GM10266 (cell line): ENCODE results near the gene SDSL.

ENCODE experiments used
- DNase-seq: peaks from one replicate; pipeline ENCODE4 v3.0.0; 2012; ENCODE audit errors: extremely low spot score
- TF ChIP-seq, protein P1 (sequence below): IDR thresholded peaks from 2 replicates; pipeline ENCODE4 v1.5.1; 2012; ENCODE audit warnings: mild to moderate bottlenecking, low read depth; ENCODE audit not compliant: control insufficient read depth, insufficient read depth; ENCODE audit errors: missing control alignments

SDSL gene

GRCh38 chr12:113439606-113440030 lies 17.4 kb downstream of the SDSL start:
- TF ChIP-seq, protein P1, sequence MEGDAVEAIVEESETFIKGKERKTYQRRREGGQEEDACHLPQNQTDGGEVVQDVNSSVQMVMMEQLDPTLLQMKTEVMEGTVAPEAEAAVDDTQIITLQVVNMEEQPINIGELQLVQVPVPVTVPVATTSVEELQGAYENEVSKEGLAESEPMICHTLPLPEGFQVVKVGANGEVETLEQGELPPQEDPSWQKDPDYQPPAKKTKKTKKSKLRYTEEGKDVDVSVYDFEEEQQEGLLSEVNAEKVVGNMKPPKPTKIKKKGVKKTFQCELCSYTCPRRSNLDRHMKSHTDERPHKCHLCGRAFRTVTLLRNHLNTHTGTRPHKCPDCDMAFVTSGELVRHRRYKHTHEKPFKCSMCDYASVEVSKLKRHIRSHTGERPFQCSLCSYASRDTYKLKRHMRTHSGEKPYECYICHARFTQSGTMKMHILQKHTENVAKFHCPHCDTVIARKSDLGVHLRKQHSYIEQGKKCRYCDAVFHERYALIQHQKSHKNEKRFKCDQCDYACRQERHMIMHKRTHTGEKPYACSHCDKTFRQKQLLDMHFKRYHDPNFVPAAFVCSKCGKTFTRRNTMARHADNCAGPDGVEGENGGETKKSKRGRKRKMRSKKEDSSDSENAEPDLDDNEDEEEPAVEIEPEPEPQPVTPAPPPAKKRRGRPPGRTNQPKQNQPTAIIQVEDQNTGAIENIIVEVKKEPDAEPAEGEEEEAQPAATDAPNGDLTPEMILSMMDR, result peak; percentile 56
- DNase-seq, result peak; percentile 54

DNA sequence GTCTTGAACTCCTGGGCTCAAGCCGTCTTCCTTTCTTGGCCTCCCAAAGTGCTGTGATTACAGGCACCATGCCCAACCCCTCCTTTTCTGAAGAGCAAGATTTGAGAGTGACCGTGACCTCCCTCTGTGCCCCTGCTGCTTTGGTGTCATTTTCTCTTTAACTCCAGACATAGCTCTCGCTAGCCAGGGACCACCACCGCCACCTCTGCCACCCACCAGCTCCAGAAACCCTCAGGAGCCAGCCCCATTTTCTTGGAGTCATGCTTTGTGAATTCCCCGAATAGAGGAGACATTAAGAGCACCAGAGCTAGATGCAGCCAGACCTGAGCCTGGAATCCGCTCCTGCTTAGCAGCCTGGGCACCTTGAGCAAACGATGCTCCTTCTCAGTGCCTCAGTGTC lies 18.2 kb downstream of the SDSL start:
- TF ChIP-seq, protein P1, result no peak
- DNase-seq, result no peak

- TF ChIP-seq, protein P1, result no peak
- DNase-seq, result no peak
Observed at GRCh38 chr12:113440947-113441782, 19.0 kb downstream of the SDSL start.

GRCh38 chr12:113443030-113443539 lies 20.9 kb downstream of the SDSL start:
- TF ChIP-seq, protein P1, result no peak
- DNase-seq, result no peak

DNA sequence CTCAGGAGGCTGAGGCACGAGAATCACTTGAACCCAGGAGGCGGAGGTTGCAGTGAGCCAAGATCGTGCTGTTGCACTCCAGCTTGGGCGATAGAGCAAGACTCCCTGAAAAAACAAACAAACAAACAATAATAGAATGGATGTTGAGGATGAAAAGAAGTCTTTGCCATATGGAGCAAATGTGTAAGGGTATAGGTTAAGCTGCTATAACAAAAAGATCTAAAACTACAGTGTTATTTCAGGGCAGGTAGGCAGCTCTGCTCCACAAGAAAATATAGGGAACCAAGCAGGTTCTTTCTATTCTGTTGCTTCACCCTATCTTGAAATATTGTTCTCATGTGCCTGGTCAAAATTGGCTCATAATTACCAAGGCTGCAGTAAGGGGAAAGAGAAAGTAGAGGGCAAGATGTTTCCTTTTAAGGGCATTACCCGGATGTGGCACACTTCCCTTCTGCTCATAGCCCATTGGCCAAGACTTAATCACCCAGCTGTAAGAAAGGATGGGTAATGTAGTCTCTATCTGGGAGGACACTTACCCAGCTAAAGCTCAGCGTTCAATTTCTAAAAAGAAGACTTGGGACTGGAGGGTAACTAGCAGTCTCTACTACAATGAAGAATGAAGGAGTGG lies 23.5 kb downstream of the SDSL start:
- TF ChIP-seq, protein P1, result no peak
- DNase-seq, result no peak

- no peak for DNase-seq
- TF ChIP-seq, protein P1, result no peak
Observed at GRCh38 chr12:113448873-113449272, 26.7 kb downstream of the SDSL start.

GRCh38 chr12:113449299-113449698 lies 27.1 kb downstream of the SDSL start:
- DNase-seq, result no peak
- TF ChIP-seq, protein P1, result no peak
